PC-9 (cell line): Measurements from ENCODE around the gene CAGE1. TPM values are rescaled to one million over a fixed set of nuclear protein-coding genes. Genes with fewer than 3 reads are reported as not detected.
A peak's percentile ranks its signal among the peaks of the same experiment; 100 is the strongest.

Source experiments
- BruUV-seq: library from RNA; stranded (reverse); fragments of 400-500 nt; replicated peaks from 2 replicates; lab custom pipeline; 2021; lab: Mats Ljungman, UMichigan
- CTCF ChIA-PET: fragments of 300-600 bp; sonication (Branson Sonifier 250); formaldehyde crosslinking; loops from one replicate; lab custom pipeline; 2022; ENCODE audit warnings: antibody characterized with exemption; lab: Charles Lee
- POLR2A ChIA-PET: fragments of 300-600 bp; sonication (Branson Sonifier 250); formaldehyde crosslinking; loops from one replicate; lab custom pipeline; 2022; ENCODE audit warnings: antibody characterized with exemption; ENCODE audit not compliant: unreplicated experiment; lab: Charles Lee
- DNase-seq, 2 experiments: peaks; one replicate each; pipeline versions ENCODE4 v3.0.0 to v3.0.0-alpha.2; 2015 to 2022; ENCODE audit warnings: mixed read lengths in 1 of 2
- H2AFZ ChIP-seq: fragments of 200-600 bp; sonication (generic); 2 replicates; pipeline ENCODE4 v1.8.1; 2017; ENCODE audit warnings: antibody characterized with exemption
- H3F3A ChIP-seq: fragments of 200-600 bp; sonication (generic); 2 replicates; pipeline ENCODE4 v1.8.1; 2017; ENCODE audit warnings: antibody characterized with exemption, mild to moderate bottlenecking, low read depth; ENCODE audit not compliant: insufficient read depth
- H3K27ac ChIP-seq: fragments of 200-600 bp; sonication (generic); 2 replicates; pipeline ENCODE4 v1.6.1; 2016; ENCODE audit warnings: mixed run types
- H3K27me3 ChIP-seq: fragments of 200-600 bp; sonication (generic); 2 replicates; pipeline ENCODE4 v1.6.1; 2016; ENCODE audit warnings: low read depth, mixed run types; ENCODE audit not compliant: insufficient read depth
- H3K36me3 ChIP-seq: fragments of 200-600 bp; sonication (generic); 2 replicates; pipeline ENCODE4 v1.6.1; 2016; ENCODE audit warnings: low read depth, mixed run types
- H3K4me1 ChIP-seq: fragments of 200-600 bp; sonication (generic); replicated peaks from 2 replicates; pipeline ENCODE4 v1.6.1; 2016; ENCODE audit warnings: mixed run types; ENCODE audit not compliant: insufficient read depth
- H3K4me2 ChIP-seq: fragments of 200-600 bp; sonication (generic); 2 replicates; pipeline ENCODE4 v1.6.1; 2017; ENCODE audit warnings: mixed run types
- H3K4me3 ChIP-seq: fragments of 200-600 bp; sonication (generic); 2 replicates; pipeline ENCODE4 v1.6.1; 2016; ENCODE audit warnings: mixed run types
- H3K79me2 ChIP-seq: fragments of 200-600 bp; sonication (generic); 2 replicates; pipeline ENCODE4 v1.6.1; 2017; ENCODE audit warnings: low read depth, mixed run types
- H3K9me2 ChIP-seq: fragments of 200-600 bp; sonication (generic); 2 replicates; pipeline ENCODE4 v1.8.1; 2017; ENCODE audit warnings: mild to moderate bottlenecking; ENCODE audit not compliant: insufficient read depth
- H3K9me3 ChIP-seq: fragments of 200-600 bp; sonication (generic); 2 replicates; pipeline ENCODE4 v1.8.1; 2016; ENCODE audit warnings: low read depth; ENCODE audit not compliant: insufficient read depth
- H4K20me1 ChIP-seq: fragments of 200-600 bp; sonication (generic); 2 replicates; pipeline ENCODE4 v1.8.1; 2017; ENCODE audit not compliant: insufficient read depth
- EZH2 ChIP-seq: fragments of 200-600 bp; sonication (generic); IDR thresholded peaks from 2 replicates; pipeline ENCODE4 v1.8.0; 2017; ENCODE audit warnings: antibody characterized with exemption, low read depth
- intact Hi-C: fragments of 100-400 bp; cut with micrococcal nuclease; formaldehyde crosslinking; loops from one replicate; pipeline ENCODE4 v1.10.0; 2022; ENCODE audit not compliant: unreplicated experiment
- total RNA-seq: library from RNA; stranded (reverse); gene quantifications from 2 replicates; pipeline ENCODE4 v1.2.3, GENCODE V29; 2021
- TF ChIP-seq, protein P1 (sequence below): fragments of 200-600 bp; sonication (generic); conservative IDR thresholded peaks from 2 replicates; pipeline ENCODE4 v1.6.1; 2017; ENCODE audit warnings: mixed run types, antibody characterized with exemption, mild to moderate bottlenecking, moderate library complexity

CAGE1 gene
- total RNA-seq, 1 experiment from 2014 or later, result 0.13 TPM

DNA sequence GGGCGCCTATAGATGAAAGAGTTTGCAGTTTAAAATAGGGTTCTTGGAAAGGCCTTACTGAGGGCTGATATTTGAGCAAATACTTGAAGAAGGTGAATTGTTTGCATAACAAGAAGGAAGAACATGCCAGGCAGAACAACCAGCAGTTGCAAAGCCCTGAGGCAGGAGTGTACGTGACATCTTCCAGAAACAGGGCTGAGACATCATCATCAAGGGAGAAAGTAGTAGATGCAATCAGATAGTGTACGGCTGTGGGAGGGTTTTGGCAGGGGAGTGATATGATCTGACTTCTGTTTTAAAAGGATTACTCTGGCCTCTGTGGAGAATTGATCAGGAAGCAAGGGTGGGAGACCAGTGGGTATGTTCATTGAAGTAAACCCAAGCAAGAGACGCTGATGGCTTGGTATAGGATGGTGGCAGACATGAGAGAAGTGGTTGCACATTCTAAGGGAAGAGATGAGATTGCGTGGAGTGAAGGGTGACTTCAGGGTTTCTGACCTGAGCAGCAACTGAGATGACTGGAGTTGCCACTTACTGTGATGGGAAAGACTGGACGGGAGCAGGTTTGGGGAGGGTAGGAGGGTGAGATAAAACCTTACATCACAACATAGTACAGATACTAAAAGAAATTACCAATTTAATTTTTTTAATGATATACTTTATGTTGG lies 28.8 kb upstream of the CAGE1 start:
- no peaks in the 10 kb centered on the region for H3K27me3 ChIP-seq
- no peak overlapping the region for H3K27ac ChIP-seq
- ChIA-PET POLR2A (no interaction called here), CTCF (interaction anchor here (0.6 kb wide), 1 partner anchor 50 kb away, joined by 5 read pairs; no protein-coding TSS in a partner anchor)
- TF ChIP-seq, protein P1, sequence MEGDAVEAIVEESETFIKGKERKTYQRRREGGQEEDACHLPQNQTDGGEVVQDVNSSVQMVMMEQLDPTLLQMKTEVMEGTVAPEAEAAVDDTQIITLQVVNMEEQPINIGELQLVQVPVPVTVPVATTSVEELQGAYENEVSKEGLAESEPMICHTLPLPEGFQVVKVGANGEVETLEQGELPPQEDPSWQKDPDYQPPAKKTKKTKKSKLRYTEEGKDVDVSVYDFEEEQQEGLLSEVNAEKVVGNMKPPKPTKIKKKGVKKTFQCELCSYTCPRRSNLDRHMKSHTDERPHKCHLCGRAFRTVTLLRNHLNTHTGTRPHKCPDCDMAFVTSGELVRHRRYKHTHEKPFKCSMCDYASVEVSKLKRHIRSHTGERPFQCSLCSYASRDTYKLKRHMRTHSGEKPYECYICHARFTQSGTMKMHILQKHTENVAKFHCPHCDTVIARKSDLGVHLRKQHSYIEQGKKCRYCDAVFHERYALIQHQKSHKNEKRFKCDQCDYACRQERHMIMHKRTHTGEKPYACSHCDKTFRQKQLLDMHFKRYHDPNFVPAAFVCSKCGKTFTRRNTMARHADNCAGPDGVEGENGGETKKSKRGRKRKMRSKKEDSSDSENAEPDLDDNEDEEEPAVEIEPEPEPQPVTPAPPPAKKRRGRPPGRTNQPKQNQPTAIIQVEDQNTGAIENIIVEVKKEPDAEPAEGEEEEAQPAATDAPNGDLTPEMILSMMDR, result no peak
- no peak for TF ChIP-seq EZH2
- H3K4me3 ChIP-seq, result no peak overlapping the region
- no peak overlapping the region for H3K4me2 ChIP-seq
- H3K9me2 ChIP-seq, result no peaks in the 10 kb centered on the region
- no peaks in the 10 kb centered on the region for H3K79me2 ChIP-seq
- DNase-seq, result no peak
- H3K9me3 ChIP-seq, result no peaks in the 10 kb centered on the region
- no TSS peak for BruUV-seq
- H2AFZ ChIP-seq, result no peak overlapping the region
- intact Hi-C loops, result no loop called here
- no peaks in the 10 kb centered on the region for H3F3A ChIP-seq
- peaks cover 10% of the 10 kb centered on the region; the same call in 1 of the 2 replicates for H3K36me3 ChIP-seq
- H4K20me1 ChIP-seq, result no peaks in the 10 kb centered on the region
- H3K4me1 ChIP-seq, result no peaks in the 10 kb centered on the region

DNA sequence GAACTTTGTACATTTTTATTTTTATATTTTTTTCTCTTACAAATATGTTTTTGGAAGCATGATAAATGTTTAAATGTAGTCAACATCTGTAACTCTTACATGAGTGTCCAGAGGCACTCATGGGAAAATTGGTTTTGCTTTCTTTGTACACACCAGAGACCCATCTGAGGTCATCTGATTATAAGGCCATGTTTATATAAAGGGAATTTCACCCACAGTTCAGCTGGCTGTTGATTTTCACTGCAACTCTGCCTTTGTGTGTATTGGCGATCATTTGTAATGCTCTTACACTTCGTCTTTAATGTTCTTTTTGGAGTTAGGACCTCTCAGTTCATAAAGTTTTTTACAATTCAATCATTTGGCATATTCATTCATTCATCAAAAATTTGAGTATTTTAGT lies 28.1 kb upstream of the CAGE1 start:
- ChIA-PET CTCF (no interaction called here), POLR2A (no interaction called here)
- H3K36me3 ChIP-seq, result peaks cover 10% of the 10 kb centered on the region; the same call in 1 of the 2 replicates
- H2AFZ ChIP-seq, result no peak overlapping the region
- H3K9me2 ChIP-seq, result no peaks in the 10 kb centered on the region
- H3K4me1 ChIP-seq, result no peaks in the 10 kb centered on the region
- H3K9me3 ChIP-seq, result no peaks in the 10 kb centered on the region
- no peaks in the 10 kb centered on the region for H3K79me2 ChIP-seq
- no peak for DNase-seq
- BruUV-seq, result no TSS peak
- H4K20me1 ChIP-seq, result no peaks in the 10 kb centered on the region
- H3K4me3 ChIP-seq, result no peak overlapping the region
- no peak overlapping the region for H3K4me2 ChIP-seq
- intact Hi-C loops, result no loop called here
- H3K27ac ChIP-seq, result no peak overlapping the region
- no peaks in the 10 kb centered on the region for H3K27me3 ChIP-seq
- no peaks in the 10 kb centered on the region for H3F3A ChIP-seq
- TF ChIP-seq, protein P1, result no peak
- no peak for TF ChIP-seq EZH2

- Histone ChIP-seq H4K20me1 (no peaks in the 10 kb centered on the region), H3K4me3 (no peak overlapping the region), H2AFZ (no peak overlapping the region), H3K4me1 (no peaks in the 10 kb centered on the region), H3K9me2 (no peaks in the 10 kb centered on the region), H3K79me2 (no peaks in the 10 kb centered on the region), H3F3A (no peaks in the 10 kb centered on the region), H3K27ac (no peak overlapping the region), H3K4me2 (no peak overlapping the region), H3K9me3 (no peaks in the 10 kb centered on the region), H3K36me3 (peaks cover 10% of the 10 kb centered on the region; the same call in 1 of the 2 replicates), H3K27me3 (no peaks in the 10 kb centered on the region)
- TF ChIP-seq, protein P1, result no peak
- TF ChIP-seq EZH2, result no peak
- ChIA-PET POLR2A (no interaction called here), CTCF (no interaction called here)
- no TSS peak for BruUV-seq
- intact Hi-C loops, result no loop called here
- peak in 1 of 2 experiments; percentile 37 for DNase-seq
These were observed 25.3 kb upstream of the CAGE1 start for GRCh38 chr6:7414811-7415210.
